Stimulated activated CD8-positive, alpha-beta memory T cell treated with anti-CD3 and anti-CD28 coated beads, Interleukin-15, amount 100 ng/mL, for 48 hours (primary cell): ENCODE data around the gene RBMX.
"Not testable (repeated sequence)": the region's sequence is repeated elsewhere in the genome, so short reads cannot be mapped to it uniquely, and the experiment has no call there.

Experiments
- DNase-seq, 2 donors: peaks; one replicate each; pipeline ENCODE4 v3.0.0-alpha.2; 2020; ENCODE audit warnings: low read depth in 2 of 2

RBMX gene

GRCh38 chrX:136880452-136881013 lies at the start of gene RBMX:
TSS of gene RBMX (minus strand) at chrX:136880725. CDS start at chrX:136879427, 1,298 bp downstream.
- DNase-seq, result peak; percentile 73 to 78

GRCh38 chrX:136921438-136921837 lies 40.9 kb upstream of the RBMX start:
- not testable (repeated sequence) for DNase-seq

DNA sequence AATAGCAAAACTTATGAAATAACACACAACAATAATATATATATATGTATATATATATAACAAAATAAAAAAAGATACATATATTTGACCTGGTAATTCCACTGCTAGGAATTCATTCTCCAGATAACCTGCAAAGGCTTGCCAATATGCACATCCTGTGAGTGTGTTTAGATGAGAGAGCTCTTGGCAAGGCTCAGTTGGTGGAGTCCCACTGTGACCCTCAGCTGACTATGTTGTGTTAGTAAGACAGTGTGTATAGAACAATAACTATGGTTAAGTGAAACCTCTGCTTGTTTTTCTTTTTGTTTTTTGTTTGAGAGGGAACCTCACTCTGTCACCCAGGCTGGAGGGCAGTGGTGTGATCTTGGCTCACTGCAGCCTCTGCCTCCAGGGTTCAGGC lies 39.5 kb upstream of the RBMX start:
- DNase-seq, result no peak

- no peak for DNase-seq
Observed at GRCh38 chrX:136916827-136917226, 36.3 kb upstream of the RBMX start.

DNA sequence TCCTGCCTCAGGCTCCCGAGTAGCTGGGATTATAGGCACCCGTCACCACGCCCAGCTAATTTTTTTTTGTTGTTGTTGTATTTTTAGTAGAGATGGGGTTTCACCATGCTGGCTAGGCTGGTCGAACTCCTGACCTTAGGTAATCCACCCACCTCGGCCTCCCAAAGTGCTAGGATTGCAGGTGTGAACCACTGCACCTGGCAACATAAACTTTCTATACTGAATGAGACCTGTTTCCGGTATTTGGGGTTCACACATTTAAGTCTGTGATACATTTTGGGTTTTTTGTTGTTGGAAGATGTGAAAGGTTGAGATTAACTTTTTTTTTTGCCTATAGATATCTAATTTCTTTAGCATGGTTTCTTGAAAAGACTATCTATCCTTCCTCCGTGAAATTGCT lies 31.1 kb upstream of the RBMX start:
- DNase-seq, result not testable (repeated sequence)

GRCh38 chrX:136911253-136911652 lies 30.7 kb upstream of the RBMX start:
- no peak for DNase-seq

DNA sequence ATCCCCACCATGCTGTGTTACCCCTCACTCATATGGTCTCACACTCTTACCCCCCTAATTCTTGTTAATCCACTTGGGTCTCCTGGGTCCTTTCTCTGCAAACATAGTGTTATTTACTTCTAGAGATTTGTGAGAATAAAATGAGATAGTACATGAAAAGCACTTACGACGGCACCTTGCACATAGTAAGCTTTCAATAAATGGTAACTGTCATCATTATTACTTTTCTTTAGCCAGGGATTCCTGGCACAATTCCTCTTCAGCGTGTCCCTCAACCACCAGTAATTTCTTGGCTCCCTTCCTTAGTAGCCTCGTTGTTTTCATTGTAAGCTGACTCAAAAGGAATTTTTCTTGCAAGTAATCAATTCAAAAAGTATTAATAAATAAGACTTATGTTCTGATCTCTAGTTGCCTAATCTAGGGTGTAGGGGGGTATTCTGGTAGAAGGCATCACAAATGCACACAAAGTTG lies 30.1 kb upstream of the RBMX start:
- no peak for DNase-seq

DNA sequence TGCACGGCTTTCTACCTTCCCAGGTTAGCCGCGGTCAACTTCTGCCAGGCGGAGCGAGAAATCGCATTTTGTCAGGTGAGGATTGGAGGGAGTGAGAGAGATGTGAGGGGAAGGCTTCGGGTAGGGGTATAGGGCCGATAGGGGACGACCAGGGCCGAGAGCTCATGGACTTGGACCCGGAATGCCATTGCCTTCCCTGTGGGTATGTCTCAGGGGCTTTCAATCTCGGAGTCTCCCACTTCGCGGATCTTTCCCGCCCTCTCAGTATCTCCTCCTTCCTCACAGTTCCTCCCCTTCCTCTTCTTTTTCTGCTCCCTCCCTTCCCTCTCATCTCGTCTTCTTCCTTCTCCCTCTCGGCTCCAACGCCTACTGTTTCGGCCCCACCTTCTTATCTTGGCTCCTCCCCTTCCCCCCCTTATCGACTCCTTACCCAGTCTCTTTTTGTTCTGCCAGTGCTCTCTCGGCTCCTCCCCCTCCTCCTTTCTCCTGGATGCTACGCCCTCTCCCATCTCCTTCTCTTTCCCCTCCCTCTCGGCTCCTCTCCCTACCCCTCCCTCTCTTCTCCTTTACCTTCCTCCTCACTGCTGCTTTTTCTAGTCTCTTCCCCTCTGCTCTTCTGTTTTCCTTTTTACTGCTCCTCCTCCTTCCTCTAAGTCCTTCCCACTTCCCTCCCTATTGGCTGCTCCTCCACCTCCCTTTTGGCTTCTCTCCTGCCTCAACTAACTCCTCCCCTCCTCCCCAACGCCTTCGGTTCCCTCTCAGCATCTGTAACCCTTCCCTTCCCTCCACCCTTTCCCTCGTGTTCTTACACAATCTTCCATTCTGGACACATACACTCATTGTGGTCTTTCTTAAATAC lies 29.4 kb upstream of the RBMX start:
- DNase-seq, result peak; percentile 39 to 52

- DNase-seq, result peak; percentile 58 to 61
Observed at GRCh38 chrX:136909119-136909705, 28.7 kb upstream of the RBMX start.

DNA sequence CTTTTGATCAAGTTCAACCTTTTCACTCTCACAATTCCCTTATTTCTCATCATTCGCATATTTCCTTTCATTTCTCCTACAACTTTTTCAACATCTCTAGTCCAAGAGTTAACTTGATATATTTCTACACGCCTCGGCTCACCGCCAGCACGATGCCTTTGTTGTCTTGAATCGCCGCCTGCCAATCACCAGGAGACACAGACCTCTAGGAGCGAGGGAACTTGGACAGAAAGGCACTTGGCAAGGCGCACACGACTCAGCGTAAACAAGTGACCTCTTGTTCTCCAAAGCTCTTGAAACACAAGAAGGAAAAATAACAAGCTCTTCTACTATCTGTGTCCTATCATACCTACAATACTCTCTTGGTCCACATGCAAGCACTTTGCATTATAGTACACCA lies 27.1 kb upstream of the RBMX start:
- DNase-seq, result no peak

GRCh38 chrX:136906921-136907510 lies 26.5 kb upstream of the RBMX start:
- DNase-seq, result no peak

- DNase-seq, result not testable (repeated sequence)
Observed at GRCh38 chrX:136904067-136904466, 23.5 kb upstream of the RBMX start.

DNA sequence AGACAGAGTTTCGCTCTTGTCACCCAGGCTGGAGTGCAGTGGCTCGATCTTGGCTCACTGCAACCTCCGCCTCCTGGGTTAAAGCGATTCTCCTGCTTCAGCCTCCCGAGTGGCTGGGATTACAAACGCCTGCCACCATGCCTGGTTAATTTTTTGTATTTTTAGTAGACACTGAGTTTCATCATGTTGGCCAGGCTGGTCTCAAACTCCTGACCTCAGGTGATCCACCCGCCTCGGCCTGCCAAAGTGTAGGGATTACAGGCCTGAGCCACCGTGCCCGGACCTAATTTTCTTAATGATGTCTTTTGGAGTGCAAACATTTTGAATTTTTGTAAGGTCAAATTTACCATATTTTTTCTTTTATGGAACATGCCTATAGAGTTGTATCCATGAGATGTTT lies 19.5 kb upstream of the RBMX start:
- DNase-seq, result not testable (repeated sequence)

GRCh38 chrX:136899221-136899620 lies 18.7 kb upstream of the RBMX start:
- DNase-seq, result no peak

DNA sequence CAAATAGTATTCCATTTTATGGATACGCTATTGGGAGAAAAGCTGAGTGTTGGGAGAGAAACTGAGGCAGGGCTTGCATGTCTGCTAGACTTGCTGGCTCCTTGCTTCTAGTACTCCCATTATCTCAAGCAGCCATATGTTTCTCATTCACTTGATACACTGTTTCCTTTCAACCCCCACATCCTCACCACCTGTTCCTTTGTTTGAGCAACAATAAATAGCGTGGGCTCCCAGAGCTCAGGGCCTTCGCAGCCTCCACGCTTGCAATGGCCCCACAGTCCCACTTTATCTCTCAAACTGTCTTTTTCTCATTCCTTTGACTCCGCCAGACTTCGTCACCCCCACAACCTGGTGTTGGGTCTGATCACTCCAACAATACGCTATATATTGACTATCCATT lies 18.2 kb upstream of the RBMX start:
- DNase-seq, result not testable (repeated sequence)

GRCh38 chrX:136896121-136896914 lies 15.8 kb upstream of the RBMX start:
- no peak for DNase-seq

GRCh38 chrX:136892412-136892811 lies 11.9 kb upstream of the RBMX start:
- no peak for DNase-seq

DNA sequence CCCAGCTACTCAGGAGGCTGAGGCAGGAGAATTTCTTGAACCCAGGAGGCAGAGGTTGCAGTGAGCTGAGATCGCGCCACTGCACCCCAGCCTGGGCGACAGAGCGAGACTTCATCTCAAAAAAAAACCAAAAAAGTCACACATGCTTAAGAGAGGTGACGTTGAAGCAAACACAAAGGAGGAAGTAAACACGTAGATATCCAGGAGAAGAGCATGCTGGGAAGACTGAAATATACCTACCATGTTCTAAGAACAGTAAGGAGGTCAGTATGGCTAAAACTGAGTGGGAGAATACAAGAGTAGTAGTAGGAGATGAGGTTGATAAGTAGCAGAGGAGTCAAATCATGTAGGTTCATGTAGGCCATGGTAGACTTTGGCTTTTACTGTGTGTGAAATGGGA lies 10.1 kb upstream of the RBMX start:
- not testable (repeated sequence) for DNase-seq

- DNase-seq, result no peak
Observed at GRCh38 chrX:136889269-136889668, 8.7 kb upstream of the RBMX start.

GRCh38 chrX:136880003-136880451 lies 498 bp downstream of the RBMX start:
- peak in 1 of 2 donors; percentile 4 for DNase-seq

GRCh38 chrX:136879001-136879687 lies 1.4 kb downstream of the RBMX start:
- DNase-seq, result no peak
